SK-N-DZ (cell line): Measurements from ENCODE around the gene CD38.
"Not testable (repeated sequence)": the region's sequence is repeated elsewhere in the genome, so short reads cannot be mapped to it uniquely, and the experiment has no call there.

Experiments used
- DNase-seq: peaks from one replicate; pipeline ENCODE4 v3.0.0-alpha.2; 2015; ENCODE audit warnings: low spot score

Gene CD38

DNA sequence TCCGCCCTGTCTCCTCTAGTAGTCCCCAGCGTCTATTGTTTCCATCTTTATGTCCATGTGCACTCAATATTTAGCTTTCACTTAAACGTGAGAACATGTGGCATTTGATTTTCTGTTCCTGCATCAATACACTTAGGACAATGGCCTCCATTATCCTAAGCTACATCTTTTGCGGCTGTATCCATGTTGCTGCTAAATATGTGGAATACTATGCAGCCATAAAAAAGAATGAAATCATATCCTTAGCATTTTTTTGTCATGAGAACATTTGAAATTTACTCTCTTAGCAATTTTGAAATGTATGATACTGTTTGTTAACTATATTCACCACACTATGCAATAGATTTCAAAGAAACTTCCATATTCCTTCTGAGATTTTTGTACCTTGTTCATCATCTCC lies 19.8 kb upstream of the CD38 start:
- DNase-seq, result no peak

DNA sequence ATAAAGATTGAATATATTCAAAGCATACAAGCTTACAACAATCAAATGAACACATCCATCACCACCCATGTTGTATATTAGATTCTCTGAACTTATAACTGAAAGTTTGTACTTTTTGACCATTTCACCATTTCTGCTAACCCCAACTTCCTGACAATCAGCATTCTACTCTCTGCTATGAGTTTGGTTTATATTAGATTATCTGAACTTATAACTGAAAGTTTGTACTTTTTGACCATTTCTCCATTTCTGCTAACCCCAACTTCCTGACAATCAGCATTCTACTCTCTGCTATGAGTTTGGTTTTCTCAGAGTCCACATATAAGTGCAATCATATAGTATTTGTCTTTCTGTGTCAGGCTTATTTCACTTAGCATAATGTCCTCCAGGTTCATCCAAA lies 15.7 kb upstream of the CD38 start:
- DNase-seq, result not testable (repeated sequence)

DNA sequence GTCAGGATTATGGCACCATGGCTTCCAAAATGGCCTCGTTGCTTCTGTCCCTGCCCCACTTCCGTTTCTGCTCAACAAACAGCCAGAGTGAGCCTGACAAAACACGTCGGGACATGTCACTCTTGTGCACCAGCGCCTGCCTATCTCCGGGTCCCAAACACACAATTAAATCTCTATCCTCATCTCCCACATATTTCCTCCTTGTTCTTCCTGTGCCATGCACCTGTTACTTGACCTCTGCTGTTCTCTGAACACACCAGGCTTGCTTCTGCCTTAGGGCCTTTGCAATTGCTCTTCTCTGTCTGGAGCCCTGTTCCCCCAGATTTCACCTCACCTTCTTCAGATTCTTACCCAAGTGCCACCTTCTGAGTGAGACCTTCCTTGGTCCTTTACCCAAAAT lies 12.7 kb upstream of the CD38 start:
- DNase-seq, result no peak

DNA sequence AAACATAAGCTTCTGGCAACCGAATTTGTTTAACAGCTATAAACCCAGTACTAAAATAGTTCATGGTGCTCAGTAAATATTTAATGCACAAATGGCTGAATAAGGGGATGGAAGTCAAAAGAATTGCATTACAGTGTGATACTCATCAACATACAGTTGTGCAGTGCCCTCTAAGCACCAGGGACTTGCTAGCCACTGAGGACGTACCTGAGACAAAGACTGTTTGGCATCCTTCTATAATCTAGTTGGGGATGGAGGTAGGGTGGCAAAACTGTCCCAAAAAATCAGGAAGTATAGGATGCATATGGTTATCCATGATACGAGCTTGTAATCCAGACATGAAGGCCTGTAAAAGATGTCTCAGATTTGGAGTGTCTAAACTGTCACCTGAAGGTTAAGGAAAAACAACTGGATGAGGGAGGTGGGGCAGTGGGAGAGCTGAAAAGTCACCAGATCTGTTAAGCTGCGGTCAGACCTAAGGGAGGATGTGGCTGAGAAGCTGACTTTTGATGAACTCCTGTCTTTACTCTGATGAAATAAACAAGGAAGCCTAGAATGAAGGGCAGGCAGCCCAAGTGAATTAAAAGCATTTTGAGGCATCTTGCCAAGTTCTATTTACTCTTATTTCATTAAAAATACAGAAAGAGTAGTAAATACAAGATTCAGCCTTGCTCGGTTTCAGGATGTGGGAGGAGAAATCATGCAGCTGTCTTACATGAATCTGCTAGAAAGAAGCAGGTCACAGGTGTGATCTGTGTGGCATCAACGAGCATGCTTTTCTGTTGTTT lies 12.0 kb upstream of the CD38 start:
- DNase-seq, result no peak

DNA sequence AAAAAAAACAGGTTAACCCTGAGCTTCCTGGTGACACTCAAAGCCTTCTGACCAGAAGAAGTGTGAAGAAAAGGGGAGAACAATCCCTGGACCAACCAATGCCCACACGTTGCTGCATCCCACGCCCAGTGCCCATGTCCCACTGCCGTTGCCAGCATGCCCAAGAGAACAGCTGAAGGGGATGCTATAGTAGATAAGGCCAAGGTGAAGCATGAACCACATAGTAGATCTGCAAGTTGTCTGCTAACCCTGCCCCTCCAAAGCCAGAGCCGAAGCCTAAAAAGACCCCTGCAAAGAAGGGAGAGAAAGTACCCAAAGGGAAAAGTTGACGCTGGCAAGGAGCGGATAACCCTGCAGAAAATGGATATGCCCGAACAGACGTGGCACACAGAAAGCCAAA lies 11.3 kb upstream of the CD38 start:
- DNase-seq, result no peak

DNA sequence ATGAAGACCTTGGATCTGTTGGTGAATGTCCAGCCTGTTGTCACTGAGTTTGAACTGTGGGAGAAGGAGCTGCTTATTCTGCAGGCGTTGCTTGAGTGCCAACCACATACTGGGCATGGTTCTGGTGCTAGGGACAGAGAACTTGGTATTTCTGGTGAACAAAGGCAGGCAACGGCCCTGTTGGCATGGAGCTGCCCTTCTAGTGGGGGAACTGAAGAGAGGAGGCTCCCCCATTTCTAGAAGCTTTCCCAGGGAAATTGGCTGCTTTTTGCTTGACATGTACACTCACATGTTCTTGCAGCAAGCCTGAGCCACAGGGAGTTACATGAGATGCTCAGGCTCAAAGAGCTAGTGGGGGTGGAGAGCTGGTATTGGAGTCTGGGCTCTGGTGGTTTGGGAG lies 8.9 kb upstream of the CD38 start:
- no peak for DNase-seq

DNA sequence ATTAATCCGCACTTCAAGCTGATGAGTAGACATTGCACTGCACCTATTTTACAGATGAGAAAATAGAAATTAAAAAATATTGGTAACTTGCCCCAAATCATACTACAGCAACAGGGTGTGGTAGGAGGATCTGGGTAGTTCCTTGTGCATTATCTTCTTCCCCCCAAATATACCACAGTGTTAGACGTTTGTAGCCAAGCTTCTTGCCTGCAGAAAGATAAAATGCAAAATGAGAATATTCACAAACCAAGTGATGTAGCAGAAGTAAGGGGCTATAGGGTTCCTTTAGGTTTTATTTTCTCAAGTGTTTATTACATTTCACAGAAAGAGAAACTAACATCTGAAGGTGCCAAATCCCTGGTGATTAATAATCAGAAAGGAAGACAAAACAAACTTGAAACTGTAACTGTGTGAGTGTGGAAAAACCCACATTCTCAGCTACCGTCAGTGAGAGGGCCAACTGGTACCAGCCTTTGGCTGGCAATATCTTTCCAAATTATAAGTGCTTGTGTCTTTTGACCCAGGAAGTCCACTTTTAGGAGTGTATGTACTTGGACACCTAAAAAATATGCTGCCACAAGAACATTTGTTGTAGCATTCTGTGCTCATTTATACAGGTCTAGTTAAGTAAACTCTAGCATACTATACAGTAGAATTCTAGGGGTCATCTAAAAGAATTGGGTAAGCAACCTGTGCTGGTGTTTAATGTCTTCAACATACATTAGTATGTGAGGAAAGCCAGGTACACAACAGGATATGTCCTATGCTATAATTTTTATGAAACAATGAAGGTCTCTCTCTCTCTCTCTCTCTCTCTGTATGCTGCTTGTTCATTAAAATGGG lies 6.7 kb upstream of the CD38 start:
- DNase-seq, result no peak

DNA sequence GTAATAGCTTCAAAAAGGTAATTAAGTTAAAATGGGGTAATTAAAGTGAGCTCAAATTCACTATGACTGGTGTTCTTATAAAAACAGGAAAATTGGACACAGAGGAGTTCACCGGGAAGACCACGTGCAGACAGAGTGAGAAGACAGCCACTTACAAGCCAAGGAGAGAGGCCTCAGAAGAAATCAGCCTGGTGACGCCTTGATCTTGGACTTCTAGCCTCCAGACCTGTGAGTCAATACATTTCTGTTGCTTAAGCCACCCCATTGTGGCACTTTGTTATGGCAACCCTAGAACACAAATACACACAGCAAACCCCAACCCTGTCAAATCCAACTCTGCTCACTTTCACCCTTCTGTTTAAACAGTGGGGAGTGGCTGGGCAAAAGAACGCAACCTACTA lies 4.1 kb upstream of the CD38 start:
- no peak for DNase-seq

DNA sequence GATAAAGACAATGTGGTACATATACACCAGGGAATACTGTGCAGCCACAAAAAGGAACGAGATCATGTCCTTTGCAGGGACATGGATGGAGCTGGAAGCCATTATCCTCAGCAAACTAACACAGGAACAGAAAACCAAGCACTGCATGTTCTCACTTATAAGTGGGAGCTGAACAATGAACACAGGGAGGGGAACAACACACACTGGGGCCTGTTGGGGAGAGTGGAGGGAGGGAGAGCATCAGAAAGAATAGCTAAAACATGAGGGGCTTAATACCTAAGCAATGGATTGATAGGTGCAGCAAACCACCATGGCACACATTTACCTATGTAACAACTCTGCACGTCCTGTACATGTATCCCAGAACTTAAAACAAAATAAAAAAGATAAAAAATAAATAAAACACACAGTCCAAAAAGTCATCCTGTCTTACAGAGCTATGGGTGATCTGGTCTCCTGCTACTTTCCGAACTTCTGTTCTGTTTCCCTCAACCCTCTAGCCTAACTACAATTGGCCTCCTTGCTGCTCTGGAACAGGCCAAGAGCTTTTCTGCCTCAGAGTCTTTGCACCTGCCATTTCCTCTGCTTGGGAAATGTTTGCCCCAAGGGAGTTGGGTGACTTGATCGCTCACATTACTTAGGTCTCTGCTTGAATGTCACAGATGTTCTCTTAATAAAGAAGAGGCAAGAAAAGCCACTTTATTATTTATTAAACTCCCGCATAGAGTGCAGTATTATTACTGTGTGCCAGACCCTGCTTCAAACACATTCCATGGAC lies 1.1 kb upstream of the CD38 start:
- no peak for DNase-seq

DNA sequence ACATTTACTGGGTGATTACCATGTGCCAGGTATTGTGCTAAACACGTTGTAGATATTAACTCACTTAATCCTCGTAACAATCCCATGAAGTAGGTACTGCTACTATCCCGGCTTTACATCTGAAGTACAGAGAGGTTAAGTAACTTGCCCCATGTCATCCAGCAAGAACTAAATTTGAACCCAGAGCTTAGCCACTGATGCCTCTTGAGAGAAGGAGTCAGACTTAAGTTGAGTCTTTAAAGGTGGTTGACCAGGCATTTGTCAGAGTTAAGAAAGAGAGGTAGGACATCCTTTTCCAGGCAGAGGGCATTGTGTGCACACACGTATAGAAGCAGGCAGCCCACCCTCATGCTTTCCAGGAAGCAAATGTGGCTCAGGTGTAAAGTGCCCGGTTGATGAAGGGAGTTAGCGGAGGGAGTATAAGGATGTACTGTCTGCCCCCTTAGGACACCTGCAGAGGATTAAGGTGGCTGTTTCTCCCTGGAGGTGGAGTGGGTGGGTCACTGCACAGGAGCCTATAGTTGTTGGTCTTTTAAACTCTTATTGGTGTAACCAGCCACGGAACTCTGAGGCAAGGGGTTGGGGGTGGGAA lies 335 bp upstream of the CD38 start:
- DNase-seq, result no peak

DNA sequence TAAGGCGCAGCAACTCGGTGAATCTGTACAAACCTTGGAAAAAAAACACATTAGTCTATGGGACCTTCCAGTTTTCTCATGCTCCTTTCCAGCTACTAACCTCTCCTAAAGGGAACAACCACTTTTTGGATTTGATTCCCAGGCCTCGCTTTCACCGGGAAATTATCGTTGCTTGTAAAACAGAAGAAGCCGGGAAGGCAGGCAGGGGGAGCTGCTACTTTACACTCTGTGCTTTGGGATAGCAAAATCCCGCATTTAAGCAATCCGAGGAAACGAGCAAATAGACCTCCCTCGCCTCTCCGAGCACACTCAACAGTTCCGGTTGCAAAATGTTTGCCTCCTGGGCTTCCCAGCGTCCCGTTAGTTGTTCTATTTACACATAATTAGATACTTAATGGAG lies 1.2 kb downstream of the CD38 start:
- DNase-seq, result peak; percentile 29

DNA sequence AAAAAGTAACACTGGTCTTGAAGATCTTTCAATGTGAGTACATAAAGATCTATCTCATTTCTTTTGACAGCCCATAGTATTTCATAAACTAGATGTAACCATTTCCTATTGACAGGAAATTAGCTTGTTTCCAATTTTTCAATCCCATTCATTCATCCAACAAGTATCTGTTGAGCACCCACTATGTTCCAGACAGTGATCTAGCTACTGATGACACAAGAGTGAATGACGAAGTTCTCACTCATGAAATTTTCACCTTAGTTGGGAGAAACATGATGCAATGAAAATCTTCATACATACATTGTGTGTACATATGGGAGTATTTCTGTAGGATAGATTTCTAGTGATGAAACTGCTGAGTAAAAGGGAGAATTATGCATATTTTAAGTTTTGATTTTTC lies 1.7 kb downstream of the CD38 start:
- DNase-seq, result no peak

DNA sequence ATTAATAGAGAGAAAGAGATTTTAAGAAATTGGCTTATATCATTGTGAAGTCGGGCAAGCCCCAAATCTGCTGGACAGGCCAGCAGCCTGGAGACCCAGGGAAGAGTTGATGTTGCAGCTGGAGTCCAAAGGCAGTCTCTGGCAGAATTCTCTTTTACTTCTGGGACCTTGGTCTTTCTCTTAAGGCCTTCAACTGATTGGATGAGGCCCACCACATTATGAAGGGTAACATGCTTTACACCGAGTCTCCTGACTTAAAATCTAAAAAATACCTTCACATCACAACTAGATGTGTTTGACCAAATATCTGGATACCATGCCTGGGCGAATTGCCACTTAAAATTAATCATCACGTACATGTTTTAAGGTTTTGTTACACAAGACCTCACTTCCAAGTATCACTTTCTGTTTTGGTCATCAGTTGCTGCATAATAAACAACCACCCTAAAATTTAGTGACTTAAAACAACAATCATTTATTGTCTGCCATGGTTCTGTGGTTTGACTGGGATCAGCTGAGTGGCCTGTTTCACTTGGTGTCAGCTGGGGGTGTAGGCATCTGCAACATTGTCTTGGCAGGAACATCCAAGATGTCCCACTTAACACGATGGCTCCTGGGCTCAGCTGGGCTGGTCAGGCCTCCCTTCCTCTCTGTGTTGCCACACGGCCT lies 3.4 kb downstream of the CD38 start:
- DNase-seq, result no peak

DNA sequence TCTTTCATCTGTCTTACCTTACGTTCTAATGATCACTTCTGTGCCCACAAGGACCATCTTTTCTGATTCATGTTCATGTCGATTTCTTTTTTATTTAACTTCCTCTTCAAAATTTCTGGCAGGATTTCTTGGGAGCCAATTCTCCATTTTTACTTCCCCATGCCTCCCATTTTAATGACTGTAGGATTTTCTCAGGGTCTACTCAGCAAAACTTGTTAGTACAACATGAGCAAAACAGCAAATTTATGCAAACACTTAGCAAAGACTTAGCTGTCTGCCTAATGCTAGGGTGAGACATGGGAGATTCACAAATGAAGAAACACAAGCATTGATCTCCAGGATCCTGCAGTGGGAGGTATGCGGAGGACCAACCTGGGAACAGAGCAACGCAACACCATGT lies 5.5 kb downstream of the CD38 start:
- no peak for DNase-seq

DNA sequence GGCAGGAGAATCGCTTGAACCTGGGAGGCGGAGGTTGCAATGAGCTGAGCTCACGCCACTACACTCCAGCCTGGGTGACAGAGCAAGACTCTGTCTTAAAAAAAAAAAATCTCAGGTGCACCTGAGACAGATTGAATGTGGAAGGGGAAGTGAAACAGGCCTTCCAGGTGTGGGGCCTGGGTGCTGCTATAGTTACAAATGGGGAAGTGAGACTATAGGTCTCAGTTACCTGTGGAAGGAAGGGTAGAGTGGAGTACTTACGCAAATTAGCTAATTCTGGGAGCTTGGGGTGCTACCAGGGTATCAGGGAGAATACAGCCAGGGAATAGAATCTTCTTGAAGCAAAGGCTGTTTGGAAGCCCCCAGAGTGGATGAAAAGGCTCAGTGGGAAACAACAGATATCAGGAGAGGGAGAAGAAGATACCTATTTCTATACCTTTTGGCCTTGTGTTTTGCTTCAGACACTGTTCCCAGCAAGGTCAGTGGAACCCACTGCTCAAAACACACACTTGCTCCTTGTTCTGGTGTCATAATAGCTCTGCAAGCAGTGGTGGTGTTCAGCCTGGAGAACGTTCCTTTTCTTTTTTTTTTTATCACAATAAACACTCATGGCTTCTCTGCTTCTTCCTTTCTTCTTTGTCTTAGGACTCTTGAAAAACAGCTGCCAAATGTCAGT lies 7.0 kb downstream of the CD38 start:
- no peak for DNase-seq

DNA sequence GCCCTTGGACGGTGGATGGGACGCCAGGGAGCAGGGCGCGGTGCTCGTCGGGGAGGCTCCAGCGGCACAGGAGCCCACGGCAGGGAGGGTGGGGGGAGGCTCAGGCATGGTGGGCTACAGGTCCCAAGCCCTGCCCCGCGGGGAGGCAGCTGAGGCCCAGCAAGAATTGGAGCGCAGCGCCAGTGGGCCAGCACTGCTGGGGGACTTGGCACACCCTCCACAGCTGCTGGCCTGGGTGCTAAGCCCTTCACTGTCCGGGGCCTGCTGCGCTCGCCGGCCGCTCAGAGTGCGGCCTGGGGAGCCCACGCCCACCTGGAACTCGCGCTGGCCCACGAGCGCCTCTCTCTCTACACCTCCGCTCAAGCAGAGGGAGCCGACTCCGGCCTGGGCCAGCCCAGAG lies 8.6 kb downstream of the CD38 start:
- no peak for DNase-seq

DNA sequence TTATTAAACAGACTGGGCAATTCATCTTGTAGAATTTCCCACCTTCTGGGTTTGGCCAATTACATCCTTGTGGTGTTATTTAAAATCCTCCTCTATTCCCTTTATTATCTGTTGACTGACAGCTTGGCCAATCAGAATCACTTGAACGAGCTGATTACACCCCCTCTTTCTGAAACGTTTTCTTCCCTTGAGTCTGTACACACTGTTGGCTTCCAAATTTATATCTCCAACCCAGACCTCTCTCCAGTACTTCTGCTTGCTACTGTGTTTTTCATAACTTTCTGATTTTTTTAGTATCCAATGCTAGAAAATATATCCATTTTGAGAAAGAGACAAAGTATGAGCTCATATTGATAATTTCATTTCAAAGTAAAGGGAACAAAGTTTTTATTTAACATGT lies 14.8 kb downstream of the CD38 start:
- DNase-seq, result no peak

DNA sequence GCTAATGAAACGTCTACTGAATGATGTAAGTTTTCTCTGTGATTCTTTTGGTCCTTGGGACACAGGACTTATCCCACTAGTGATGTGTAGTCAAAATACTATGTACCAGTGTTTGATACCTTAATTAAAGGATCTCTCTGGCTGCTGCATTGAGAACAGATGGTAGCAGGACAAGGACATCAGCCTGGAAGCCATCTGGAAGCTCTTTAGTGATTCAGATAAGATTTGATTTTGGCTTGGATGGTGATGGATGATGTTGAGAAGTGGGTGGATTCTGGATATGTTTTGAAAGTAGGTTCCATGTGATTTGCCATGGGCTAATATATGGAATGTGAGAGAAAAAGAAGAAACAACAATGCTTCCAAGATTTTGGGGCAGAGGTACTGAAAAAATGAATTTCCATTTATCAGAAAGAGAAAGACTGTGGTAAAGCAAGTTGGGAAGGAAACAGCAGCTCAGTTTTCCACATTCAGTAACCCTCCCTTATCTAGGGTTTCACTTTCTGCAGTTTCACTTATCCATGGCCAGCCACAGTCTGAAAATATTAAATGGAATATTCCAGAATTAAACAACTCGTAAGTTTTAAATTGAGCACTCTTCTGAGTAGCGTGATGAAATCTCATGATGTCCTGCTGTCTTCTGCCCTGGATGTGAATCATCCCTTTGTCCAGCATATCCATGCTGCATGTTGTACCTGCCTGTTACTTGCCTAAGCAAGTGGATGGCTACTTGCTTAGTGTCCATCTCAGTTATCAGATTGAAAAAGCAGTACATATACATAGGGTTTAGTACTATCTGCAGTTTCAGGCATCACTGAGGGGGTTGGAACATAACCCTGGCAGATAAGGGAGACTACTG lies 15.6 kb downstream of the CD38 start:
- peak; percentile 85 for DNase-seq

DNA sequence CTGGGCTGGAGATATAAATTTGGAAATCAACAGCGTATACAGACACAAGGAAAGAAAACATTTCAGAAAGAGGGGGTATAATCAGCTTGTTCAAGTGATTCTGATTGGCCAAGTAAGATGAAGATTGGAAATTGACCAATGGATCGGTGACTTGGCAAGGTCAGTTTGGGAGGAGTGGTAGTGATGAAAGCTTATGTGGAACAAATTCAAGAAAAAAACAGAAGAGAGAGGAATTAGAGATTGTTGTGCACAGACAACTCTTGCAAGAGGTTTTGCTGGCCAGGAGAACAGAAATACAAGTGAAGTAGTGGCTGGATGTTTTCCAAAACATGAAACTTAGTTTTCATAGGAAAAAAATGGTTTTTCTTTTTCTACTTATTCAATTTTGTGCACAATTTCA lies 16.3 kb downstream of the CD38 start:
- no peak for DNase-seq

DNA sequence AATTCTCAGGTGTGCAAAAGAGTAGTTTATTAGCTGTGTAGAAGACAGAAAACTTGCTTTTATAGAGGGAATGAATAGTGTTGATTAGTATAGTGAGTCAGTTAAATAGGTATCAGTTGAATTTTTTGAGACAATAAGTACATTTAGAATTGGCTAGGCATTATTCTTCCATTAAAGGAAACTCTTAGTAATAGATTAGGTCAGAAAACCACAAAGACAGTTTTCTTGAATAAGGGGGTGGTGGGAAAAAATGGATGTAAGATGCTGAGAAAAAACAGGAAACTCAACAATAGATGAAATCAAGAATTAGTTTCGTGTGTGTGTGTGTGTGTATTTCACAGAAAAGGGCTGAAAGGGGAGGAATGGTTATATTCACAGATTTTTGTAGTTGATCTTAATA lies 16.8 kb downstream of the CD38 start:
- no peak for DNase-seq
